OCI-LY7 (cell line): ENCODE results near the gene SHF. TPM values are rescaled to one million over a fixed set of nuclear protein-coding genes. Genes with fewer than 3 reads are reported as not detected.

ENCODE experiments used
- BruUV-seq: library from RNA; stranded (reverse); fragments of 400-500 nt; replicated peaks from 2 replicates; lab custom pipeline; 2021; lab: Mats Ljungman, UMichigan
- CTCF ChIA-PET: fragments of 300-600 bp; sonication (Branson Sonifier 250); formaldehyde crosslinking; loops from one replicate; lab custom pipeline; 2022; ENCODE audit warnings: antibody characterized with exemption; ENCODE audit not compliant: unreplicated experiment; lab: Charles Lee
- POLR2A ChIA-PET: fragments of 300-600 bp; sonication (Branson Sonifier 250); formaldehyde crosslinking; loops from one replicate; lab custom pipeline; 2022; ENCODE audit warnings: antibody characterized with exemption; lab: Charles Lee
- DNase-seq: peaks from one replicate; pipeline ENCODE4 v3.0.0-alpha.2; 2015; ENCODE audit warnings: low spot score
- H2AFZ ChIP-seq: fragments of 200-600 bp; sonication (generic), shearing (Covaris generic); 2 replicates; pipeline ENCODE4 v1.6.1; 2014; ENCODE audit warnings: mild to moderate bottlenecking, antibody characterized with exemption, low read length, moderate library complexity
- H3K27ac ChIP-seq: fragments of 200-600 bp; sonication (generic); 2 replicates; pipeline ENCODE4 v1.5.1; 2014; ENCODE audit warnings: mixed run types, low read depth, mild to moderate bottlenecking, moderate library complexity, low read length, inconsistent platforms; ENCODE audit not compliant: poor library complexity, severe bottlenecking
- H3K36me3 ChIP-seq: fragments of 200-600 bp; sonication (generic); 2 replicates; pipeline ENCODE4 v1.6.1; 2014; ENCODE audit warnings: mild to moderate bottlenecking, antibody characterized with exemption, low read length, moderate library complexity, mixed read lengths; ENCODE audit not compliant: insufficient read depth
- H3K4me1 ChIP-seq: fragments of 200-600 bp; sonication (generic); 2 replicates; pipeline ENCODE4 v1.5.1; 2014; ENCODE audit warnings: mild to moderate bottlenecking, low read length; ENCODE audit not compliant: insufficient read depth, poor library complexity, severe bottlenecking
- H3K4me2 ChIP-seq: fragments of 200-600 bp; sonication (generic); 2 replicates; pipeline ENCODE4 v1.6.1; 2014; ENCODE audit warnings: mild to moderate bottlenecking, low read length
- H3K4me3 ChIP-seq: fragments of 200-600 bp; sonication (generic); 2 replicates; pipeline ENCODE4 v1.5.1; 2014; ENCODE audit warnings: mild to moderate bottlenecking, low read depth, low read length; ENCODE audit not compliant: poor library complexity, severe bottlenecking
- H3K79me2 ChIP-seq: fragments of 200-600 bp; sonication (generic); 2 replicates; pipeline ENCODE4 v1.6.1; 2016; ENCODE audit warnings: low read depth, mild to moderate bottlenecking, low read length, moderate library complexity, mixed read lengths; ENCODE audit not compliant: insufficient read depth
- H3K9me2 ChIP-seq: fragments of 200-600 bp; sonication (generic); 2 replicates; pipeline ENCODE4 v1.6.1; 2016; ENCODE audit warnings: mild to moderate bottlenecking, low read length, mixed read lengths; ENCODE audit not compliant: insufficient read depth
- H3K9me3 ChIP-seq: fragments of 200-600 bp; sonication (generic); 2 replicates; pipeline ENCODE4 v1.6.1; 2014; ENCODE audit warnings: mild to moderate bottlenecking, mixed run types, low read length, mixed read lengths
- H4K20me1 ChIP-seq: fragments of 200-600 bp; sonication (generic); 2 replicates; pipeline ENCODE4 v1.6.1; 2014; ENCODE audit warnings: mild to moderate bottlenecking, antibody characterized with exemption, low read length, moderate library complexity, mixed read lengths; ENCODE audit not compliant: insufficient read depth
- EZH2phosphoT487 ChIP-seq: fragments of 200-600 bp; sonication (generic); IDR thresholded peaks from 2 replicates; pipeline ENCODE4 v1.6.1; 2018; ENCODE audit warnings: low read depth, borderline replicate concordance, mild to moderate bottlenecking, mixed run types, antibody characterized with exemption, low read length, moderate library complexity, mixed read lengths
- intact Hi-C: fragments of 100-400 bp; cut with micrococcal nuclease; formaldehyde crosslinking; loops from one replicate; pipeline ENCODE4 v1.10.0; 2022; ENCODE audit not compliant: unreplicated experiment
- total RNA-seq, 2 experiments: library from RNA; depleted of rRNA in 1 of 2; stranded (reverse); fragments of >200 nt in 1 of 2; shearing (Covaris generic) in 1 of 2; gene quantifications; 2 replicates each; pipeline ENCODE4 v1.2.3, GENCODE V29; 2014 to 2022
- TF ChIP-seq, protein P1 (sequence below): fragments of 200-600 bp; sonication (generic); conservative IDR thresholded peaks from 2 replicates; pipeline ENCODE4 v1.5.1; 2014; ENCODE audit warnings: mild to moderate bottlenecking, antibody characterized with exemption, low read length, moderate library complexity, mixed read lengths

Gene SHF
- total RNA-seq, 2 experiments from 2014 or later = 2.5 to 5.7 TPM

DNA sequence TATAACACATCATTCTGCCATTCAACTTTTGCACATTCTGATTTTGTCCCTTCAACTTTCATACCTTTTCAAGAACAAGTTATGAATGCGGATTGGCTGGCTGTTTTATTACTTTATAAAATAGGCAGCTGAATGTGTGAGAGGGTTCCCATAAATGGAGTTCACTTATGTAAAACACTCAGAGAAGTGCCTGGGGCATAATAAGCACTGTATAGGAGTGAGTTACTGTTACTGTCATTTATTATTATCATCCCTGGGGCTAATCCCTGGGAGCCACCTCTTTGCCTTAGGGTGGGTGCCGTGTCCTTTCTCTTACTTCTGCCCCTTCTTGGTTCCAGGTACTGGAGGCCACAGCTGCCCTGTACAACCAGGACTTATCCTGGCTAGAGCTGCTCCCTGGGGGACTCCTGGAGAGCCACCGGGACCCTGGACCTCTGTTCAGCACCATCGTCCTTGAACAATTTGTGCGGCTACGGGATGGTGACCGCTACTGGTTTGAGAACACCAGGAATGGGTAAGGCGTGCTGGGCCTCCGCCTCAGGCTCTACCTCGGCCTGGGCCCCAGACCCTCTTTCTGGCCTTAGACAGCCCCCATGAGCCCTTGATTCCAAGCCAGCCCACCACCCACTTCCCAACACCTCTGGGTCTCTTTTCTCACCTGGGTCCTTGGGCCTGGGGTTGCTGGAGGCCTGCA is 47.1 kb downstream of the SHF start:
- no peak for DNase-seq
- ChIA-PET CTCF (no interaction called here), POLR2A (no interaction called here)
- Histone ChIP-seq H3K9me2 (no peaks in the 10 kb centered on the region), H3K79me2 (no peaks in the 10 kb centered on the region), H3K36me3 (no peaks in the 10 kb centered on the region), H3K4me2 (no peak overlapping the region), H3K27ac (no peak overlapping the region), H3K9me3 (no peaks in the 10 kb centered on the region), H3K4me3 (no peak overlapping the region), H4K20me1 (no peaks in the 10 kb centered on the region), H3K4me1 (no peaks in the 10 kb centered on the region), H2AFZ (no peak overlapping the region)
- TF ChIP-seq EZH2phosphoT487 = no peak
- TF ChIP-seq, protein P1, sequence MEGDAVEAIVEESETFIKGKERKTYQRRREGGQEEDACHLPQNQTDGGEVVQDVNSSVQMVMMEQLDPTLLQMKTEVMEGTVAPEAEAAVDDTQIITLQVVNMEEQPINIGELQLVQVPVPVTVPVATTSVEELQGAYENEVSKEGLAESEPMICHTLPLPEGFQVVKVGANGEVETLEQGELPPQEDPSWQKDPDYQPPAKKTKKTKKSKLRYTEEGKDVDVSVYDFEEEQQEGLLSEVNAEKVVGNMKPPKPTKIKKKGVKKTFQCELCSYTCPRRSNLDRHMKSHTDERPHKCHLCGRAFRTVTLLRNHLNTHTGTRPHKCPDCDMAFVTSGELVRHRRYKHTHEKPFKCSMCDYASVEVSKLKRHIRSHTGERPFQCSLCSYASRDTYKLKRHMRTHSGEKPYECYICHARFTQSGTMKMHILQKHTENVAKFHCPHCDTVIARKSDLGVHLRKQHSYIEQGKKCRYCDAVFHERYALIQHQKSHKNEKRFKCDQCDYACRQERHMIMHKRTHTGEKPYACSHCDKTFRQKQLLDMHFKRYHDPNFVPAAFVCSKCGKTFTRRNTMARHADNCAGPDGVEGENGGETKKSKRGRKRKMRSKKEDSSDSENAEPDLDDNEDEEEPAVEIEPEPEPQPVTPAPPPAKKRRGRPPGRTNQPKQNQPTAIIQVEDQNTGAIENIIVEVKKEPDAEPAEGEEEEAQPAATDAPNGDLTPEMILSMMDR = no peak
- intact Hi-C loops = no loop called here
- no TSS peak for BruUV-seq

DNA sequence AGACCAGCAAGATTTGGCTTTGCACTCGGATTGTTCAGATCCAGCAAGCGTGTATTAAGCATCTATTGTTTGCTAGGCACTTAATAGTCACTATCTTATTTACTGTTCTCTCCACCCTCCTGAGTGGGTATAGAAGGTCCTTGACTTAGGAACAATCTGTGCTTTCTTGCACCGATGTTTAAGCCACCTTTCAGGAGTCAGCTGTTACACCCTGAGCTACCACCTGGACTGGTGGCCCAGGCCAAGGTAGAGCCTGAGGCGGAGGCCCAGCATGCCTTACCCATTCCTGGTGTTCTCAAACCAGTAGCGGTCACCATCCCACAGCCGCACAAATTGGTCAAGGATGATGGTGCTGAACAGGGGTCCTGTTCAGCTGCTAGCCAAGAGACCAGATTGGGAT is 48.0 kb downstream of the SHF start:
- H3K4me1 ChIP-seq = no peaks in the 10 kb centered on the region
- no peak overlapping the region for H3K27ac ChIP-seq
- no peak overlapping the region for H2AFZ ChIP-seq
- CTCF ChIA-PET = no interaction called here
- H3K9me3 ChIP-seq = no peaks in the 10 kb centered on the region
- no peak for DNase-seq
- H3K9me2 ChIP-seq = no peaks in the 10 kb centered on the region
- POLR2A ChIA-PET = interaction anchor here (0.9 kb wide), 1 partner anchor 10 kb away, joined by 3 read pairs; no protein-coding TSS in a partner anchor
- H3K4me3 ChIP-seq = no peak overlapping the region
- H3K36me3 ChIP-seq = no peaks in the 10 kb centered on the region
- no peaks in the 10 kb centered on the region for H4K20me1 ChIP-seq
- no TSS peak for BruUV-seq
- intact Hi-C loops = no loop called here
- no peak overlapping the region for H3K4me2 ChIP-seq
- no peaks in the 10 kb centered on the region for H3K79me2 ChIP-seq
- TF ChIP-seq, protein P1 = no peak
- TF ChIP-seq EZH2phosphoT487 = no peak
